H9 (cell line): ENCODE results near the gene PGAP6. TPM values are rescaled to one million over a fixed set of nuclear protein-coding genes. Genes with fewer than 3 reads are reported as not detected.

Source experiments
- DNase-seq: peaks from one replicate; pipeline ENCODE4 v3.0.0-alpha.2; 2017
- H2AFZ ChIP-seq: one replicate; pipeline ENCODE4 v1.6.1; 2013; ENCODE audit warnings: mild to moderate bottlenecking, low read length, control low read depth, moderate library complexity
- H2AK5ac ChIP-seq: 2 replicates; pipeline ENCODE4 v1.6.1; 2013; ENCODE audit warnings: low read length, control low read depth, mixed read lengths; ENCODE audit not compliant: insufficient read length
- H2BK120ac ChIP-seq: one replicate; pipeline ENCODE4 v1.6.1; 2013; ENCODE audit warnings: low read depth, mild to moderate bottlenecking, low read length, control low read depth, inconsistent platforms; ENCODE audit not compliant: poor library complexity, severe bottlenecking
- H2BK12ac ChIP-seq: 2 replicates; pipeline ENCODE4 v1.6.1; 2013; ENCODE audit warnings: low read length, control low read depth, mixed read lengths, low read depth; ENCODE audit not compliant: insufficient read length
- H2BK15ac ChIP-seq: 2 replicates; pipeline ENCODE4 v1.6.1; 2013; ENCODE audit warnings: low read depth, low read length, control low read depth
- H2BK20ac ChIP-seq: one replicate; pipeline ENCODE4 v1.6.1; 2013; ENCODE audit warnings: low read depth, mild to moderate bottlenecking, low read length, control low read depth, inconsistent platforms; ENCODE audit not compliant: poor library complexity, severe bottlenecking
- H2BK5ac ChIP-seq: 2 replicates; pipeline ENCODE4 v1.6.1; 2013; ENCODE audit warnings: low read length, control low read depth, mixed read lengths; ENCODE audit not compliant: insufficient read length
- H3K14ac ChIP-seq: 2 replicates; pipeline ENCODE4 v1.6.1; 2013; ENCODE audit warnings: low read length, control low read depth; ENCODE audit not compliant: insufficient read depth
- H3K18ac ChIP-seq: 2 replicates; pipeline ENCODE4 v1.6.1; 2013; ENCODE audit warnings: low read depth, mild to moderate bottlenecking, mixed read lengths, low read length, control low read depth; ENCODE audit not compliant: insufficient read length
- H3K23ac ChIP-seq: 2 replicates; pipeline ENCODE4 v1.6.1; 2013; ENCODE audit warnings: low read length, control low read depth, mixed read lengths, low read depth; ENCODE audit not compliant: insufficient read length
- H3K23me2 ChIP-seq: 2 replicates; pipeline ENCODE4 v1.6.1; 2013; ENCODE audit warnings: low read depth, mild to moderate bottlenecking, mixed read lengths, low read length, control low read depth; ENCODE audit not compliant: insufficient read length, poor library complexity, severe bottlenecking
- H3K27ac ChIP-seq: 2 replicates; pipeline ENCODE4 v1.5.1; 2013; ENCODE audit warnings: low read length, control low read depth, mixed read lengths, low read depth; ENCODE audit not compliant: insufficient read length
- H3K27me3 ChIP-seq: 2 replicates; pipeline ENCODE4 v1.6.1; 2013; ENCODE audit warnings: low read length, control low read depth, inconsistent platforms; ENCODE audit not compliant: insufficient read depth
- H3K4ac ChIP-seq: 2 replicates; pipeline ENCODE4 v1.6.1; 2013; ENCODE audit warnings: low read depth, mild to moderate bottlenecking, control low read depth, inconsistent platforms, low read length, moderate library complexity
- H3K4me1 ChIP-seq: 2 replicates; pipeline ENCODE4 v1.6.1; 2013; ENCODE audit warnings: low read length, control low read depth, inconsistent platforms; ENCODE audit not compliant: insufficient read depth
- H3K4me2 ChIP-seq: 2 replicates; pipeline ENCODE4 v1.6.1; 2013; ENCODE audit warnings: low read length, control low read depth, mixed read lengths; ENCODE audit not compliant: insufficient read length, insufficient read depth
- H3K56ac ChIP-seq: 2 replicates; pipeline ENCODE4 v1.6.1; 2013; ENCODE audit warnings: low read depth, mild to moderate bottlenecking, mixed read lengths, low read length, control low read depth; ENCODE audit not compliant: insufficient read length
- H3K79me1 ChIP-seq: 2 replicates; pipeline ENCODE4 v1.6.1; 2013; ENCODE audit warnings: low read depth, mild to moderate bottlenecking, moderate library complexity, low read length, control low read depth, inconsistent platforms; ENCODE audit not compliant: insufficient read depth, poor library complexity, severe bottlenecking
- H3K79me2 ChIP-seq: 2 replicates; pipeline ENCODE4 v1.6.1; 2013; ENCODE audit warnings: low read length, control low read depth, inconsistent platforms; ENCODE audit not compliant: insufficient read depth
- H3K9ac ChIP-seq: 2 replicates; pipeline ENCODE4 v1.6.1; 2013; ENCODE audit warnings: low read length, control low read depth, mixed read lengths; ENCODE audit not compliant: insufficient read length; ENCODE audit errors: extremely low read depth
- H3K9me3 ChIP-seq: one replicate; pipeline ENCODE4 v1.6.1; 2013; ENCODE audit warnings: low read depth, low read length, inconsistent platforms; ENCODE audit not compliant: control insufficient read depth
- H3T11ph ChIP-seq: one replicate; pipeline ENCODE4 v1.6.1; 2013; ENCODE audit warnings: mild to moderate bottlenecking, low read length, control low read depth, inconsistent platforms
- H4K20me1 ChIP-seq: one replicate; pipeline ENCODE4 v1.6.1; 2013; ENCODE audit not compliant: control insufficient read depth, insufficient read length, insufficient read depth
- H4K5ac ChIP-seq: 2 replicates; pipeline ENCODE4 v1.6.1; 2013; ENCODE audit warnings: low read depth, mild to moderate bottlenecking, mixed read lengths, low read length, control low read depth; ENCODE audit not compliant: insufficient read length
- H4K8ac ChIP-seq: replicated peaks from 2 replicates; pipeline ENCODE4 v1.6.1; 2013; ENCODE audit warnings: low read length, control low read depth, mixed read lengths, low read depth; ENCODE audit not compliant: insufficient read length
- H4K91ac ChIP-seq: 2 replicates; pipeline ENCODE4 v1.6.1; 2013; ENCODE audit warnings: low read depth, mild to moderate bottlenecking, moderate library complexity, mixed read lengths, low read length, control low read depth; ENCODE audit not compliant: insufficient read length
- H3K27ac Mint-ChIP-seq, 3 experiments: 2 replicates in 2 of 3; 3 replicates in 1 of 3; pipeline ENCODE4 v1.8.0; 2020 to 2021; ENCODE audit warnings: mixed read lengths in 3 of 3, mild to moderate bottlenecking in 1 of 3, moderate library complexity in 1 of 3
- H3K27me3 Mint-ChIP-seq: 2 replicates; pipeline ENCODE4 v1.8.0; 2021; ENCODE audit warnings: low read depth, mild to moderate bottlenecking, moderate library complexity, mixed read lengths
- H3K36me3 Mint-ChIP-seq, 3 experiments: 2 replicates in 2 of 3; 3 replicates in 1 of 3; pipeline ENCODE4 v1.8.0; 2020 to 2021; ENCODE audit warnings: low read depth in 3 of 3, mixed read lengths in 3 of 3; ENCODE audit not compliant: insufficient read depth in 1 of 3
- H3K4me1 Mint-ChIP-seq, 2 experiments: 2 replicates each; pipeline ENCODE4 v1.8.0; 2020; ENCODE audit warnings: mixed read lengths in 2 of 2
- H3K4me3 Mint-ChIP-seq, 2 experiments: 2 replicates in 1 of 2; 3 replicates in 1 of 2; pipeline ENCODE4 v1.8.0; 2020 to 2021; ENCODE audit warnings: mild to moderate bottlenecking in 2 of 2, mixed read lengths in 2 of 2, moderate library complexity in 1 of 2
- H3K9me3 Mint-ChIP-seq, 2 experiments: 2 replicates in 1 of 2; 3 replicates in 1 of 2; pipeline ENCODE4 v1.8.0; 2020; ENCODE audit warnings: mild to moderate bottlenecking in 2 of 2, mixed read lengths in 2 of 2, moderate library complexity in 1 of 2
- CTCF ChIP-seq: fragments of 200-600 bp; sonication (generic); conservative IDR thresholded peaks from 3 replicates; pipeline ENCODE4 v1.8.0; 2021; ENCODE audit warnings: antibody characterized with exemption, mild to moderate bottlenecking
- WGBS: extraction: QIAGEN DNeasy Blood & Tissue Kit; methylation state at CpG from one replicate; pipeline ENCODE4 v1.1.7; 2013; ENCODE audit warnings: missing lambda C conversion rate, low lambda C conversion rate, mixed read lengths; ENCODE audit not compliant: insufficient read length; ENCODE audit errors: extremely low coverage; 5-methylcytosine and 5-hydroxymethylcytosine counted together
- total RNA-seq: library from RNA; stranded (reverse); gene quantifications from 2 replicates; pipeline ENCODE4 v1.2.1, GENCODE V29; 2021

PGAP6 gene
- total RNA-seq, 1 experiment from 2014 or later: 111 TPM

GRCh38 chr16:425082-425718 lies 43.4 kb upstream of the PGAP6 start, which contains the start of gene RAB11FIP3:
TSS of gene RAB11FIP3 (plus strand) at chr16:425649. CDS start at chr16:426007, 358 bp downstream.
- Mint-ChIP-seq H3K27me3 (peaks cover 61% of the 10 kb centered on the region), H3K27ac (peak within 1 kb of the TSS in 1 of 3 experiments; percentile 59; a peak in 1 of 7 replicates), H3K4me1 (peaks cover 17 to 24% of the 10 kb centered on the region in 2 experiments), H3K4me3 (peak within 1 kb of the TSS; percentile 73 to 82), H3K36me3 (peaks cover 7 to 25% (median 14%) of the 10 kb centered on the region in 3 experiments; a peak in 6 of 7 replicates), H3K9me3 (no peaks in the 10 kb centered on the region; a peak in 1 of 5 replicates)
- no peak within 1 kb of the TSS for H2BK120ac ChIP-seq
- no peak within 1 kb of the TSS for H4K5ac ChIP-seq
- no peak within 1 kb of the TSS for H3K9ac ChIP-seq
- H3K14ac ChIP-seq: peak within 1 kb of the TSS; percentile 62
- H3K27me3 ChIP-seq: peaks cover 16% of the 10 kb centered on the region; the same call in 1 of the 2 replicates
- no peaks in the 10 kb centered on the region for H3K4me1 ChIP-seq
- no peak within 1 kb of the TSS for H3K56ac ChIP-seq
- peaks cover 18% of the 10 kb centered on the region for H3K23me2 ChIP-seq
- H3K79me2 ChIP-seq: peaks cover 5% of the 10 kb centered on the region; the same call in 1 of the 2 replicates
- peak within 1 kb of the TSS; percentile 27 for H3K18ac ChIP-seq
- no peak within 1 kb of the TSS for H2AFZ ChIP-seq
- no peak within 1 kb of the TSS for H3T11ph ChIP-seq
- H2BK12ac ChIP-seq: no peak within 1 kb of the TSS
- no peaks in the 10 kb centered on the region for H3K79me1 ChIP-seq
- H4K8ac ChIP-seq: no peak within 1 kb of the TSS
- no peak within 1 kb of the TSS for H2AK5ac ChIP-seq
- H2BK5ac ChIP-seq: no peak within 1 kb of the TSS
- no peak within 1 kb of the TSS for H2BK20ac ChIP-seq
- no peak within 1 kb of the TSS for H3K27ac ChIP-seq
- peak within 1 kb of the TSS; percentile 55 for H3K4me2 ChIP-seq
- TF ChIP-seq CTCF: peak; percentile 47
- no peak within 1 kb of the TSS for H4K91ac ChIP-seq
- peak; percentile 85 for DNase-seq
- no peak within 1 kb of the TSS for H3K23ac ChIP-seq
- H3K4ac ChIP-seq: no peak within 1 kb of the TSS
- H4K20me1 ChIP-seq: no peaks in the 10 kb centered on the region
- no CpG with 5 or more reads among the region's 77 CpGs for WGBS
- no peak within 1 kb of the TSS for H2BK15ac ChIP-seq
- H3K9me3 ChIP-seq: no peaks in the 10 kb centered on the region
